ACC112 (cell line): ENCODE results near the gene PDE8A.

ENCODE experiments used
- H2AFZ ChIP-seq: fragments of 200-600 bp; sonication (generic); one replicate; pipeline ENCODE4 v1.6.0; 2017; ENCODE audit warnings: antibody characterized with exemption, low read length; ENCODE audit not compliant: unreplicated experiment
- H3K27ac ChIP-seq: fragments of 200-600 bp; sonication (generic); 2 replicates; pipeline ENCODE4 v1.5.1; 2014; ENCODE audit warnings: low read depth, mild to moderate bottlenecking, antibody characterized with exemption, low read length, moderate library complexity
- H3K27me3 ChIP-seq: fragments of 200-600 bp; sonication (generic); 2 replicates; pipeline ENCODE4 v1.6.1; 2014; ENCODE audit warnings: mild to moderate bottlenecking, antibody characterized with exemption, low read length, moderate library complexity, mixed read lengths; ENCODE audit not compliant: insufficient read depth
- H3K36me3 ChIP-seq: fragments of 200-600 bp; sonication (generic); 2 replicates; pipeline ENCODE4 v1.6.1; 2016; ENCODE audit warnings: mild to moderate bottlenecking, antibody characterized with exemption, low read length, moderate library complexity, mixed read lengths; ENCODE audit not compliant: insufficient read depth
- H3K4me1 ChIP-seq: fragments of 200-600 bp; sonication (generic); one replicate; pipeline ENCODE4 v1.6.1; 2016; ENCODE audit warnings: low read length, mixed read lengths; ENCODE audit not compliant: insufficient read depth, unreplicated experiment, control insufficient read depth
- H3K4me3 ChIP-seq: fragments of 200-600 bp; sonication (generic); 2 replicates; pipeline ENCODE4 v1.5.1; 2014; ENCODE audit warnings: mild to moderate bottlenecking, low read depth, low read length
- H3K79me2 ChIP-seq: fragments of 200-600 bp; sonication (generic); one replicate; pipeline ENCODE4 v1.6.0; 2016; ENCODE audit warnings: low read length; ENCODE audit not compliant: control insufficient read depth, unreplicated experiment, insufficient read depth

Gene PDE8A

DNA sequence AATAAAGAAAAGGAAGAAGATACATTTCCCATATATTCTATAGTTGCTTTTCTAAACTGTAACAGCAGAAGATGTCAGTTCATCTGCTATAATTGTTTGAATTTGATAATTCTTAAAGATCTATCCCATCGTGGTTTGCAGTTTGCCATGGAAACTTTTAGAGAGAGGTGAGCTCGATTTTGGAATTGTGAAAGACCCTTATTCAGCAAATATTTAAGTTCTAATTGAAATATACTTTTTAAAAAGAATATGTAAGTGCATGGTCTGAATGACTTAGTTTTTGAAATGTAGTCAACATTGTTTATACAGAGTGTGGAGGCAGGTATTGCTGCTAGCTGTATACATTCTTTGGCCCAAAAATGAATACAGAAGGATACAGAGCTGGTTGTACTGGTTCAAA lies 127.7 kb downstream of the PDE8A start:
- Histone ChIP-seq H3K27ac (no peak overlapping the region), H3K4me3 (no peak overlapping the region), H3K79me2 (no peaks in the 10 kb centered on the region), H3K36me3 (no peaks in the 10 kb centered on the region; the same call in 1 of the 2 replicates), H3K27me3 (no peaks in the 10 kb centered on the region), H3K4me1 (no peaks in the 10 kb centered on the region), H2AFZ (no peak overlapping the region)

DNA sequence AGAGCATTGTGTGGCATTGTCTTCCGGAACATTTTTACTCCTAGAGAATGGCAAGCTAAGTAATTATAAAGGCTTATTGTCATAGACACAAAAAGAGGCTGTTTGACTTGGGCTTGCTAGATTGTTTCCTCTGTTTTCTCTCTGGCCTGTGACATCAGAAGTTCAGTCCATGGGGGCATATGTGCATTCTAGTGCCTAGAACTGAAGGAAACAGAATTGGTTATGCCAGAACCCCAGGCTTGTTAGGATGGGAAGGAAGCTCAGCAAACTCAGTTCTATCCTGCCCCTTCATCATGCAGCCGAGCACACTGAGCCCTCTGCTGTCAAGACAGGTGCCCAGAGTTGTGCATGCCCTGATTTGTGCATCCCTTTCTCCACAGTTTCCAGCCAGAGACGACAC lies 131.3 kb downstream of the PDE8A start:
- no peaks in the 10 kb centered on the region for H3K27me3 ChIP-seq
- no peaks in the 10 kb centered on the region; the same call in 1 of the 2 replicates for H3K36me3 ChIP-seq
- H3K4me1 ChIP-seq, result no peaks in the 10 kb centered on the region
- no peaks in the 10 kb centered on the region for H3K79me2 ChIP-seq
- no peak overlapping the region for H3K4me3 ChIP-seq
- no peak overlapping the region for H3K27ac ChIP-seq
- H2AFZ ChIP-seq, result no peak overlapping the region

DNA sequence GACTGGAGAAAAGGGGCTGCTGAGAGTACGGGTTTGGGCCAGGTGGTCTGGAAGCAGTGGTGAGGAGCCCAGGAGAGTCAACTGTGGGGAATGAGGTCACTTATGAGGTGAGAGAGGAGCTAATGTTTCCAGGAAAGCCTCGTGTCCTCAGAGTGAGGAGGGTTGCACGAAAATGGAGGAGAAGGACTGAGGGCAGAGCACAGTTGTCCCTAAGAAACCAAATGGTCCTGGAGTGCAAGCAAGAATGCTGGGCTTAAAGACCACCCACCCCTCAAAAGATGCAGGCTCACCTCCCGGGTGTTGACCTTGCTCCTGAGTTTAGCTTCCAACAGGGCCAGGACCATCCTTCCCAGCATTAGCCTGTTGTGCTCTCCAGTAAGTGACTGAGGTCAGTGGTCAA lies 133.2 kb downstream of the PDE8A start:
- Histone ChIP-seq H3K27me3 (no peaks in the 10 kb centered on the region), H3K79me2 (no peaks in the 10 kb centered on the region), H3K27ac (no peak overlapping the region), H3K4me3 (no peak overlapping the region), H3K36me3 (no peaks in the 10 kb centered on the region; the same call in 1 of the 2 replicates), H2AFZ (no peak overlapping the region), H3K4me1 (no peaks in the 10 kb centered on the region)

DNA sequence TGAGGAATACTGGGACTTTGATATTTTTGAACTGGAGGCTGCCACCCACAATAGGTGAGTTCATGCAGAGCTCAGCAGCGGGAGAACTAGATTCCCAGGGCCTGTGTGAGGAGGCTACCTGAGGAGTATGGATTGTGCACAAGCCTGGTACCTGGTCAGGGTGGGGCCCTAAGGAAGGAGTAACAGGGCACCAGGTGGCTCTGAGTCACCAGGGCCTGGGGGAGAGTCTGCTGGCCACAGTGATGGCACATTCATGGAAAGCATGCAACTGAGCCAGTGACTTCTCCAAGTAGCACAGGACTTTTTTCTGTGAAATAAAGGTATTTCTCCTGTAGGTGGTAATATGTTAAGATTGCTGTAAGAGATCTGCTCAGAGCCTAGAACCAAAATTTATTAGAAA lies 134.4 kb downstream of the PDE8A start:
- Histone ChIP-seq H3K27me3 (no peaks in the 10 kb centered on the region), H3K4me1 (no peaks in the 10 kb centered on the region), H3K4me3 (no peak overlapping the region), H2AFZ (no peak overlapping the region), H3K27ac (no peak overlapping the region), H3K36me3 (peaks cover 7% of the 10 kb centered on the region; the same call in 1 of the 2 replicates), H3K79me2 (no peaks in the 10 kb centered on the region)

DNA sequence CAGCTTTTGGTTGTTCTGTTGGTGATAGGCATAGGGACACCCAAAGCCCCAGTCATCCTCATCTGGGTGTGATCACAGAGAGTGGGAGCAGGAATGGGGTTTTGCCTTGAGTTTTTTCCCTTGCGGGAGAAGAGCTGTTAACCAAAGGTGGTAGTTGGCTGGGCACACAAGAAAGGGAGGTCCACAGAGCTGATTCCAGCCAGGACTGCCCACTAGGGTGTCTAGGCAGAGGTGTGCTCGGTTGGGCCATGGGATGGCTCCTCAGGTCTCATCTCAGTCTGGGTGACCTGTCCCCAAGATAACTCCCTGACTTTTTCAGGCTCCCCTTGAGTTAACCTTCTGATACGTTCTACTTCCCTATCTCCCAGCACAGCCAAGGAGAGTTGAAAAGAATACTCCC lies 134.8 kb downstream of the PDE8A start:
- Histone ChIP-seq H3K36me3 (peaks cover 8% of the 10 kb centered on the region; the same call in 1 of the 2 replicates), H3K4me1 (no peaks in the 10 kb centered on the region), H3K79me2 (no peaks in the 10 kb centered on the region), H2AFZ (no peak overlapping the region), H3K27ac (no peak overlapping the region), H3K4me3 (no peak overlapping the region), H3K27me3 (no peaks in the 10 kb centered on the region)

DNA sequence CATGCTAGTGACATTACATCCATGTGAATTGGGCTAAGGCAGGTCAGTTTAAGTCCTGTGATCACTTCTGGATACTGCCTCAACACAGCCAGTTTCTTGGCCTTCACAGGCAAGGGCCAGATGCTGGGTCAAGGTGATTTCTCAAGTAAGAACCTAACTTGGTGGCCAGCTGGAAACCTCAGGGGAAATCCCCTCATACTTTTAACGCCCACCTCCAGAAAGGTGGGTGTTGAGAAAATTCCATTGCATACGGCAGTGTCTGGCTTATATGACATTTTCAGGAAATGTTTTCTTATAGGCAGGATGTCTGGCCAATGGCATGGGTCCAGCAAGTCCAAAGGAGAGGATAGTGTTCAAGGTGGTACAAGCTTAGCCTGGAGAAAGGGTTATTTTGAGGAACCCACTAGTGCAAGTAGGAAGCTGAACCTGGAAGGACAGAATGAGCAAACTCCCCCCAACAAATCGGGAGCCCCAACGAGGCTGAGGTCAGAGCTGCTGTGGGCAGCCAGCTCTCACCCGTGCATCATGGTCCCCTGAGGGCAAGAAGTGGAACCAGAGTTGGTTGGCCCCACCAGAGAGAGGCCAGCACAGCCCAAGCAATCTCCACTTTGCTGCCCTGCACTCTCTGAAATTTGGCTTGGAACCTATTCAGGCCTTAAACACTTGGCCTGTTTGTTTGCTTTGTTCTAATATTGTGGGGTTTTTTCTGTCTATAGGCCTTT lies 135.4 kb downstream of the PDE8A start:
- Histone ChIP-seq H3K36me3 (peaks cover 8% of the 10 kb centered on the region; the same call in 1 of the 2 replicates), H3K4me3 (no peak overlapping the region), H3K79me2 (no peaks in the 10 kb centered on the region), H2AFZ (no peak overlapping the region), H3K27me3 (no peaks in the 10 kb centered on the region), H3K4me1 (no peaks in the 10 kb centered on the region), H3K27ac (no peak overlapping the region)

DNA sequence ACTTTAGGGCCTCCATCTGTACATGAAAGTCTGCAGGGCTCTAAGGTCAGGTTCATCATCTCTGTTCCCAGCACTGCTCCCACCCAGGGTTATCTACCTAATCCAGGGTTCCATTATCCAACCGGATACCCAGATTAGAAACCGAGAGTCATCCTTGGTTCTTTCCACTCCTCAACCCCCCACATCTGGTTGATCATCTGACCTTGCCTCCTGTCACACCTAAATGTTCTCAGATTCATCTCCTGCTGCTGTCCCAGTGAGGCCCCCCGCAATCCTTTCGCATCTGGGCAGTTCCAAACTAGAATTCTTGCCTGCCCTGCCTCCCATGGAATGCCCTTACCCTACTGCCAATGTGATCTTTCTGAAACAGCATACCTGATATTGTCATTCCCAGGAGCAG lies 136.5 kb downstream of the PDE8A start:
- Histone ChIP-seq H3K4me3 (no peak overlapping the region), H3K27me3 (no peaks in the 10 kb centered on the region), H3K4me1 (no peaks in the 10 kb centered on the region), H3K79me2 (no peaks in the 10 kb centered on the region), H2AFZ (no peak overlapping the region), H3K36me3 (peaks cover 16% of the 10 kb centered on the region; the same call in 1 of the 2 replicates), H3K27ac (no peak overlapping the region)

DNA sequence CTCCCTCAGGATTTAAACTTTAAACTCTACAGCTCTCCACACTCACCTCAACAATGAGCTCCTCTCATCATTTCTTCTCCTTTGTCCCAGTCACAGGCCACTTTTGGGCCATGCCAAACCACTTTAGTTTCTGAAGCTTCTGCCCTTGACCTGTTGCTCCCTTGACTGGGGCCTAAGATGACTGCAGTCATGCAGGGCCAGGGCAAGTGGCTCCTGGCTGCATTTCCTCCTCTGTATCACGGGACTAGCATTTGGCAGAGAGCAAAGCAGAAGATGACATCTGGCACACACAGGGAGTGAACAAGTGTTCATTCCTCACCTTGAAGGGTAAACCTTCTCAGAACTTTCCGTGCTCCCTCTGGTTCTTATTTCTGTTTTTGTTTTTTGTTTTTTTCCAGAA lies 136.9 kb downstream of the PDE8A start:
- Histone ChIP-seq H3K36me3 (peaks cover 16% of the 10 kb centered on the region; the same call in 1 of the 2 replicates), H3K27ac (no peak overlapping the region), H3K79me2 (no peaks in the 10 kb centered on the region), H3K4me3 (no peak overlapping the region), H3K27me3 (no peaks in the 10 kb centered on the region), H3K4me1 (no peaks in the 10 kb centered on the region), H2AFZ (no peak overlapping the region)

DNA sequence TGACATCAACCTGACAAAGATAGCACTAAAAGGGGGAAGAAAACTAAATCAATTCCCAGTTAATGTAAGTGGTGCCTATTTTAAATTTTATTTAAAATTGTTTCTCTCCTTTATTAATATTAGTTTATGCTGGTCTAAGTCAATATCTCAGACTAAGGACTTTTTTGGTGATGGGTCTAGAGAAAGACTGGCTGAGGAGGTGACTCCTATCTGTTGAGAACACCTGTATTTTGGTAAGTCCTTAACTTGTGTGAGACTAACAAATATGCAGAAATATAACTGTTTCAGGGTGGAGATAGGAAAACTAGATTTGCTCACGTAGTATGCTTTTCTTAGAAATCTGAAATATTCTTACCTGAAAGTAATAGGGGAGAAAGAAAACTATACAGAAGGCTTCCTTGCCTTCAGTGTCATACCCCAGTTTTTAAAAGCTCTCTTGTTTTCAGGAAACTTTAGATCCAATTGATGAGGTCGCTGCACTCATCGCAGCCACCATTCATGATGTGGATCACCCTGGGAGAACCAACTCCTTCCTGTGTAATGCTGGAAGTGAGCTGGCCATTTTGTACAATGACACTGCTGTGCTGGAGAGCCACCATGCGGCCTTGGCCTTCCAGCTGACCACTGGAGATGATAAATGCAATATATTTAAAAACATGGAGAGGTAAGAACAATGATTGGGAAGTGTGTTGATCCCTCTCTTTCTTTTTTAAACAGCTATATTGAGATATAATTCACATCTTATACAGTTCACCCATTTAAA lies 138.9 kb downstream of the PDE8A start:
- peaks cover 9% of the 10 kb centered on the region for H3K4me1 ChIP-seq
- H3K36me3 ChIP-seq, result peaks cover 16% of the 10 kb centered on the region; the same call in 1 of the 2 replicates
- no peak overlapping the region for H3K4me3 ChIP-seq
- no peak overlapping the region for H3K27ac ChIP-seq
- no peaks in the 10 kb centered on the region for H3K27me3 ChIP-seq
- no peaks in the 10 kb centered on the region for H3K79me2 ChIP-seq
- H2AFZ ChIP-seq, result no peak overlapping the region

DNA sequence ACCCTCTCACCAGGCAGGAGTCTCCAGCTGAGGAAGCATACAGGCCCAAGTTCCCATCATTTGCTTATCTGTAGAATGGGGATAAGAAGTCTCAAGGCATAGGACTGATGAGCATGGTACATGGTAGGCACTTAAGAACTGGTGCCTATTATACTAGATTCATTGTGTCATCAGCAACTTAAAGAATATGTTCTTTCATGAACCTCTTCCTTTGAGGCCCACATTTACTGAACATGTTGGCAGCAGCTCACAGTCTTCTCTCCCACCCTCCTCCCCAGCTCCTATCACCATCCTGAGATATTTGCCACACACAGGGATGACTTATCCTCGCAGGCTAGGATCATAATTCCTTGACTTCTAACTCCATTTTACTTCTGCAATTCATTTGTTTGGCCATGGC lies 142.5 kb downstream of the PDE8A start:
- Histone ChIP-seq H3K27ac (no peak overlapping the region), H3K4me3 (no peak overlapping the region)

More for the DNA sequence above, 142.5 kb downstream of the PDE8A start:
- Histone ChIP-seq H3K4me1 (peaks cover 9% of the 10 kb centered on the region), H2AFZ (no peak overlapping the region), H3K36me3 (peaks cover 21% of the 10 kb centered on the region; the same call in 1 of the 2 replicates), H3K27me3 (no peaks in the 10 kb centered on the region), H3K79me2 (no peaks in the 10 kb centered on the region)
